NCI-H1105 treated with DMSO at 0.1 percent for 48 hours (cell line): ENCODE measurements around the gene RIMS1.
"Not testable (repeated sequence)": the region's sequence is repeated elsewhere in the genome, so short reads cannot be mapped to it uniquely, and the experiment has no call there.

Source experiments
- DNase-seq: peaks from one replicate; lab custom pipeline; 2025; lab: John Stamatoyannopoulos, UW

RIMS1 gene

DNA sequence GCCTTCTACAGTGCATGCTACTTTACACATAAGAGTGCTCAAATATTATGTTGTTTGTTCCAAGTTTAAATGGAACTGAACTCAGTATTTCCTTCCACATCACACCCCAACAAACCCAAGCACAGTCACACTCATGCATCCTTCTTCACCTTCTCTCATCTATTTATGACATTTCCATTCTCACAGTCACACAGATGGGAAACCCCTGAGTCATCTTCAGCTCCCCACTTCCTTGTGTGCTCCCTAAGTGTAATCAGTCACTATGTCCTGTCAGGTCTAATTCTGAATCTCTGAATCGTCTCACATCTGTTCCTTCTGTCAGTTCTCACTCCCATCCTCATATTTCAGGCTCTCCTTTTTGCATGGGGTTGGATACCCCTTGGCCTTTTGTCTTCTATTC, 96.0 kb downstream of the RIMS1 start:
- no peak for DNase-seq

DNA sequence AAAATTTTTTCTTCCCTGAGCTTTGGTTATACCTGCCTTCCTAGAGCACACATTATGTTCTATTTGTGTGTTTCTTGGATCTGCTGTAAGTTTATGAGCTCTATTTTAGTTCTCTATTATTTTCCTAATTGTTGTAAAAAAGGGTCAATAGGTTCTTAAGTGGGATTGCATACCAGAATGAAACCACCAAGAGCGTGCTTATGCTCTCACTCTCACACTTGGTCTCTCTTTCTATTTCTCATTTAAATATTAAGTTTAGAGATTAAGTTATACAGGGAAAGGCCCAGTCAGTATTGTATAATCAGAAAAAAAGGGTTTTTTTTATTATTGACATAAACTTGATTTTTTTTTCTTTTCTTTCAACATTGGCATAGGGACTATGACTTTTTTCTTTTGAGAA, 96.8 kb downstream of the RIMS1 start:
- no peak for DNase-seq

DNA sequence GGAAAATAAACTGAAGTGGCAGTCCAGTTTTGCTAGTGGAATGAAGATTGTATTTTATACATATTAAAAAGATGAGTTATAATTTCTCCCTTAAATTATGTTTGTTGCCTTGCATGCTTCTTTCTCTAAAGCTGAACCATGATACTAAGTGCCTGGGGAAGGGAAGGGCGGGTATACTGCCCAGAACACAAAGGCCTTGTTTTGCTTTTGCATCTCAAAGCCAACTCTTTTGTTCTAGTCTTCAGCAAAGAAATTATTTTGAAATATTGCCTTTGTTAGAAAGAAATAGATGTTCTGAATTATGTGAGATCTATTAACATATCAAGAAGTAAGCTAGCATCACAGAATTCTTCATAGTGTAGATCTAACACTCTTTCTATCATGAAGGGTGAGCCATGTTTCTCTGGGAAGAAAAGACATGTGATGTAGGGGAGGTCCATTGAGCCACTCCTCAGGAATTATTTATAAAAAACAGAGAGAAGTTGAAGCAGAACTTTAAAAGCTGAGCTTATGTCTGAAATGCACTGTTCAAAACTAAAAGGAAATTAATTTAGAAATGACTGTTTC, 108.4 kb downstream of the RIMS1 start:
- DNase-seq, result no peak

DNA sequence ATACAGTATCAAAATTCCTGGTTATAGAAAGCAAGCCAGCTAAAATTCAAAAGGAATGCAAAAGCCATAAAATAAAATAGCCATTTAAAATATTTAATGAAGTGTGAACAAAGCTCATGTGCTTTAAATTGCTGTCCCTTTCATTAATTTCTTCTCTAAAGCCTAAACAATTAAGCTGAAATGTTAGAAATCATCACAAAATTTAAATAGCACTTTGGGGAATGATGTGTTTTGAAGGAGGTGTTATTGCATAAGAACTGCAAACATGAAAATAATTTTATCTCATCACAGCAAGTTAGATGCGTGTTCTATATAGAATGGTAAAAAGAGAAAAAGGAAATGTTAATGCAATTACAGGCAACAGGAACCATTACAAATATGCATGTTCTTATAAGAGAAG, 111.0 kb downstream of the RIMS1 start:
- DNase-seq, result no peak

DNA sequence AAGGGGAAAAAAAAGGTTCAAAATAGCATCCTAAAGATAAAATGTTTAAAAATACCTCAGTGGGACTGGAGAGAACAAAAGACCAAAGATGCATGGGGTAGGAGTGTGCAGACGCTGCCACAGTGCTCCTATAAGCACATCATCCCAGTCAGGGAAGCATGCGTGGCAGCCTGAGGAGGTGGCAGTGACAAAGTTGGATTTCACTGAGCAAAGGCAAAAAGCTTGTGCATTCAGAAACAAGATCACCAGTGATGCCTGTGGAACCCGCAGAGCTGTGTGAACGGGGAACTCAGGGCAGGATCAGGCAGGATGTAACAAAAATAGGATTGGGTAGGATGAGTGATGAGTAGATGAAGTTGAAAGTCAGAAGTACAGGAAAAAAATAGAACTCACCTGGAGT, 116.1 kb downstream of the RIMS1 start:
- no peak for DNase-seq

DNA sequence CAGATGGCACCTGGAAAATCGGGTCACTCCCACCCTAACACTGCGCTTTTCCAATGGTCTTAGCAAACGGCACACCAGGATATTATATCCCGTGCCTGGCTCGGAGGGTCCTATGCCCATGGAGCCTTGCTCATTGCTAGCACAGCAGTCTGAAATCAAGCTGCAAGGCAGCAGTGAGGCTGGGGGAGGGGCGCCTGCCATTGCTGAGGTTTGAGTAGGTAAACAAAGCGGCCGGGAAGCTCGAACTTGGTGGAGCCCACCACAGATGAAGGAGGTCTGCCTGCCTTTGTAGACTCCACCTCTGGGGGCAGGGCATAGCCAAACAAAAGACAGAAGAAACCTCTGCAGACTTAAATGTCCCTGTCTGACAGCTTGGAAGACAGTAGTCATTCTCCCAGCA, 120.2 kb downstream of the RIMS1 start:
- DNase-seq, result not testable (repeated sequence)

DNA sequence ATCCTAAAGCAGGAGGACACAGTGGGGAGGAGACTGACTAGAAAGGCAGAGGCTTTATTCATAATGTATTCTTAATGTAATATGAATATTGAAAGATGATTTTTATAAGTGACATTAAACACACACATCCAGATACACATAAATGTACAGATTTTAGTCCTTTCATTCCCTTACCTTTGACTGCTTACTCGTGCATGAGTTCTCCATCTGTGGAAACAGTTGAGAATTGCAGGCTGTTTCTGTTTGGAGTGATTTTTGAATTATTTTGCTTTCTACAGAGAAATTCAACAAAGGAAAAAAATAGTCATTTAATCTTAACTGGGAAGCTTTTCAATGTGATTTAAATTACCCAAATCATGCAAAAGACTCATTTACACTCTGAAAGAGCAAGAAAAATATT, 136.5 kb downstream of the RIMS1 start:
- no peak for DNase-seq

DNA sequence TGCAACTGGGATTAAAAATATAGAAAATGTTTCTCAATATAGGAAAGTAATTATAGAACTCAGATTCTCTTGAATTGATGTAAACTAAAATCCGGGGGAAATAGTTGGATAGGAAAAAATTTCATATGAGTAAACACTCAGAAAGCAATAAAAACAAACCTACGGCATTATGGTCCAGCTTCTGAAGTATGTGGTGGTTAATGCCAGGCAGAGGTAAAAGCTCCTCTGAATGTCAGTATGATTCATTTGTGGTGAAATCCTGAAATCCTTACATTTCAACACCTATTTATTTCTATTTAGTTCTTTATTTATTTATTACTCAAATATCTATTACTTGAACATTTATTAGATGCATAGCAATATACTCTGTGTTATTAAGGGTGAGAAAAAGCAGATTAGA, 145.1 kb downstream of the RIMS1 start:
- no peak for DNase-seq

DNA sequence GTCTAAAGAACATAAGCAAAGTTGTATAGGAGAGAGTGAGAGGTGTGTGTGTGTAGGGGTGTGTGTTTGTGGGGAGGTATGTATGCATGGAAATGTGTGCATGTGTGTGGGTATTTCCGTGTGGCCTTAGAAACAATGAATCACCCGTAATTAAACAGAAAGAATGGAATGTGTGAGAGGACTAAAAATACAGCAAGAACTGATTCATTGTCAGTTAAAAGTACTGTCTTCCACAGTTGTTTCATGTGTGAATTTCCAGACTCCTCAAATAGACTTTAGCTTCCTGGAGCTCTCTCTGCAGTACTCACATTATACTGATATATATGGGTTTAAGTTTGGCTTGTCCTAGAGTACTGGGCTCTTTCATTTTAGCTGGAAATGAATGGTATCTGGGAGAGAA, 145.7 kb downstream of the RIMS1 start:
- DNase-seq, result no peak

DNA sequence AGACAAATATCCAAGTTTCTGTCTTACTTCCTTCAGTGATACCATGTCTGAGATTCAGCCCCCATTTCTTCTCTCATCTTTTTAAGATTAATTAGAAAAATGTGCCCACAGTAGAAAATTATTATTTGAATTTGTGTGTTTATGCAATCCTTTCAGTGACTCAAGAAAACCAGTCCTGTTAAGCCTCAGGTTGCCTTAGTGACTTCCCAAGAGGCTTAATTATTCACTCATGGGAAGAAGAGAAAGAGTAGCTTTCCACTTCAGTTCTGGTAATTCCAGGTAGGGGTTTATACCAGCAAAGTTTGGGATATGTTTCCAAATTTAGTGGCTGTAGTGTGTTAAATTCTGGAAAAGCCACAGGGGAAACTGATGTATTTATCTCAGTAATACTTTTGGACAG, 149.1 kb downstream of the RIMS1 start:
- no peak for DNase-seq

DNA sequence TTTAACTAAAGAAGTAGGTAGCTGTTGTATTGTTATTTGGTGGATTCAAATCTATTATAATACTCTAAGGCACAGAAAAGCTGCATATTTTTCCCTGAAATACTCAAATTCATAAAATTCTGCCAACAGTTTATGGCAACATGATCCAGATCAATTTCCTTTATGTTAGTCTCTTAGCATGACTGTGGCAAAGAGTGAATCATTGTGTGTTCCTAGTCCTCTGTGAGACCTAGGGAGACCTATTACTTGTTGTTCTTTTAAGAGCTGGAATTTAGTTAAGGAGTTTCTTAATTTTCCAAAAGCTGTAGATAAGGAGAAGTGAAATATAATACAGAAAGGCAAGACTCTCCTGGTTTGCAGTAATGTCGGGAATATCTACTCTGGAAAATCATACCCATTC, 149.6 kb downstream of the RIMS1 start:
- DNase-seq, result no peak

DNA sequence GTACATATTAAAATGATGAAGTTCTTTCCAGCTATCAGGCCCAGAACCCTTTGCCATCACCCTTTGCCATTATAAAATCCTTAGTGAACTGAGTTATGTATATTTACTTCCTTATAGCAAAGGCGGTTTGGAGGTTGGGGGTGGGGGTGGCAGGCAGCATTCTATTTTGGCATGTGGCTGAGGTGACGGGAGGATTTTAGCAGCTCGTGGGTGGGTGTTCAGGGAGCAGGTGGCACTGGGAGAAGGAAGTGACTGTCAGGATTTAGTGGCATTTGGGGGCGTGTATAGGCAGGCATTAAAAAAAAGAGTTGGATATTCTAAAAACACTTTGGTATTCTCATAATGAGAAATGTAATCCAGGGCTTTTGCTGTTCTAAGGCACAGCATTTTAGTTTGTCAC, 150.7 kb downstream of the RIMS1 start:
- DNase-seq, result no peak

DNA sequence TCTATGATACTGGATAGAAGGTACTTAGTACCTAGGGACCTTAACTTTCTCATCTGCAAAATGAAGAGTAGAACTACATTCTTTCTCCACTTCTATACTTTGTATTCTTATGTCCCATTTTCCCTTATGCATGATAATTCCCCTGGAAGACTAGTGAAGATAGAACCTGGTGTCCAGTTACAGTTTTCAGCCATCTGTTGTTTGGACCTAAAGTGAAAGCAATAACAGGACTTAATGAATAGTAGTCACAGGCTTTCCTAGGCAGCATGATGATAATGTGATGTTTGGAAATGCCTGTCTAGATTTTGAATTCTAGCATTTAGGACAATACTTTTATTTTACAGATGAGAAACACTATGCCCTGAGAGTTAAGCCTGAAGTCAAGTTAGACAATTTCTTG, 153.8 kb downstream of the RIMS1 start:
- DNase-seq, result peak; percentile 35

DNA sequence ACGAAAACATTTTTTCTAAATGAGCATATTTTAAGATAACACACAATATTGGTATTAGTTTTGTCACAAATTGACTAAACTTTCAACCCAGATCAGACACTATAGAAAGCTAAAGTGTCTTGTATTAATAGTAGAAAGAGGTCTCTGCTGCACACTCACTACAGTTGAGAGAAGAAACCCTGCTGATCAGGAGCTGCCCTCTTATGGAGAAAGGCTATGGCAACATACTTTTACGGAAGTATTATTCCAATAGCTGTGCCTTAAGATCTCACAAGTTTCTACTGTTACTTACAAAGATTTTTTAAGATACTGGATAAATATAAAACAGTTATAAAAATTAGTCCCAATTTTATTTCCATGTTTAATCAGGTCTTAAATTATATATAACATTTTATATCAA, 155.7 kb downstream of the RIMS1 start:
- peak; percentile 27 for DNase-seq

DNA sequence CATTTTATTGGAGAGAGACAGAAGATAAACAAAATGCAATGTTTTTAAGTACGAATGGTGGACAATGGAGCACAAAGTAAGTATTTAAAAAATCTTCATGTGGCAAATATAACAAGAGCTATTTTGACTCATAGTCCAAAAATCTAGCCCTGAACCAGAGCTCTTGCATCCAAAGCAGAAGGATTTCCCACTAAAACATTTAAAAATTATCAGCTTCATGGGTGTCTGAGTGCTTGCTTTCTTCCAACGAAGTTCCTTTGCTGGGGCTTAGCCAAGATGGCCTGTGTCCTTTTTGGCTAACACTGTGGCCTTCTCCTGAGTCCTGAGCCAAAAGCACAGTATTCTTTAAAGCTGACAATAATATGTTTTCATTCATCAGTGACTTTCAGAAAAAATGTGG, 161.7 kb downstream of the RIMS1 start:
- DNase-seq, result no peak

DNA sequence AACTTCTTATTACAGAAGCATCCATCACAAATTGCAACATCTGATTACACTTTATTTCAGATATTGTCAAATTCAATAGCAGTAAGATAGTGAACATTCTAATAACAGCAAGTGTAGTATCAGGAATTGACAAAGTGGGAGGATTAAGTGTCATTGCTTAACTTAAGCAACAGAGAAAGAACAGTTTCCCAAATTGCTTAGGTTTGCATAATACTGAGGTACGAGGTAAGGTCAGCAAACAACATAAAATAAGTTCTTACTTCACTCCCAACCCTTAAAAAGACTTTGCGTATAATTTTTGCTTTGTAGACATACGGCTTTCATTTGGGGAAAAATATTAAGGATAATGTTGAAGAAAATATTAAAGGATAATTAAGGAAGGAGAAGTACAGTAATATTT, 163.0 kb downstream of the RIMS1 start:
- DNase-seq, result no peak

DNA sequence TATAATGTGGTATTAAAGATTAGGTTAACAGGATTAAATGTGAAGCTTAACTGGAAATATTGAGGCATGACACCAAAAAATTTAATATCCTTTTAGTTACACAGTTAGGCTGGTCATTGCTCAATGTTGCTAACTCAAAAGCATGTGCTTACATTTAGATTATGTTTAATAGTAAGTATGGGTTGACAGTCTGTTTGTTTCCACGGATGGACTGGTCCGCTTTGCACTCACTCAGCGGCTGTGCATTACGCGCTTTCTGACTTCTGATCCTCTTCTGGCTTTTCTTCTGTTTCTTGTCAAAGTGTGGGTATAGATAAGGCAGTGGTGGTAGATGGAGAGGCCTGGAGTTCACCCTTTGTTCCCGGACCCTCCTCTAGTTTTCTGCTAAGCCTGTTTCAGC, 174.9 kb downstream of the RIMS1 start:
- DNase-seq, result no peak

DNA sequence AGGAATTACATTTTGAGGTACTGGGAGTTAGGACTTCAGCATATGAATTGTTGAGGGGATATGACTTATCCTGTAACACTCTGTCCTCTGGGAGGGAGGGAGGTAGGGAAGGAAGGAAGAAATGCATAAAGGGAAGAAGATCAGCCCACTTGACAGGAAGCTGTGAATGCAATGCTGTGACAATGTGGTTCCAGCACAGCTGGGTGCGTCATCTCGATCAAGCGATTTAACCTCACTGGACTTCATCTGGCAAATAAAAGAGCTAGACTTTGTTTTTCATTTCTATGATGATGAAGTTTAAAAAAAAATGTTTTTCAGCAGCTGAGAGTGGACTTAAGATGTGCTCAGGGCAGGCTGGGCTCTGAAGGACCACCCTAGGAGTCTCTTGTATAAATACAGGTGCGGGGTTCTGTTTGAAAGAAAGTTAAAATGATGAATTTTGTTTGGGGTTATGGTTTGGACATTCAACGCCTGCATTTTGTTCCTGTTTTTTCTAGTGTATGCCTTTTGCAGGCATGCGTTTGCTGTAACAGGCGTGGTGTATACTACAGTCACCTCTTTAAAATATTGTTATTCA, 178.1 kb downstream of the RIMS1 start:
- no peak for DNase-seq

DNA sequence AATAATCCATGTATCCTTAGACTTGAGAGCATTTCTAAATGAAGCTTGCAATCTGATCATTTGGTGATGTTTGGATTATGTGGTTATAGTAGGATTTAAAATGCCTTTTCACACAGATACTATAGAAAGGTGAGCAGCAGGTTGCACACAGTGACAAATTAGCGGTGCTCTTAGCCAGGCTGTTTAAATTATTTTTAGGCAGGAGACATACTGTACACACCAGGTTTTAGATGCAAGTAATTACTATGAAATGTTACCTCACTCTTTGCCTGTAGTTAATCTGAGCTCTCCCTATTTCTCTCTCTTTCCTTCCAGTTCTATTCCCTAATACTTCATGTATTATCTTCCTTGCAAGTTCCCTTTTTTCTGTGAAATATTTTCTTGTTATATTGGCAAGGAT, 191.7 kb downstream of the RIMS1 start:
- no peak for DNase-seq

DNA sequence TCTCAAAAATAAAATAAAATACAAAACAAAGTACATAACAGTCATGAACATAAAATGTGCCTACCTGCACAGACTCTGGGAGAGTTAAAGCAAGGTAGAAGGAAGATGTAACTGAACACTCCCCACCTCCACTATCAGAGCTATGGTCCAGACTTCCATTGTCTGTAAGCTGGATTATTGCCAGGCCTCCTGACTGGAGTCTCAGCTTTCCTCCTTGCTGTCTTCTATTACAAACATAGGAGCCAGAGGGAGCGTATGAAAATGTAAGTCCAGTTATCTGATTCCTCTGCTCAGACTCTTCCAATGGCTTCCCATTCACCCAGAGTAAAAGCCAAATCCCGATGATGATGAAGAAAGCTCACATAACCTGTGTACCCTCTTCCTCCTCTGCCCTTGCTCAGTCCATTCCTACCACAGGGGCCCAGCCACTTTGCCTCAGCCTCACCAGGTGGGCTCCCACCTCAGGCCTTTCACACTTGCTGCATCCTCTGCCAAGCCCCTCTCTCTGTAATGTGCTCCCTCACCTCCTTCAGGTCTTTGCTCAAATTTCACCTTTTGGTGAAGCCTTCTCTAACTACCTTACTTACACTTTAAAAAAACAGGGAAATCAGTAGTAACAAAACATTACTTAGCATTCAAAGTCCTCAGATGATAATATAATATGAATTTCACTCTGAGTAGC, 194.1 kb downstream of the RIMS1 start:
- DNase-seq, result peak; percentile 14

DNA sequence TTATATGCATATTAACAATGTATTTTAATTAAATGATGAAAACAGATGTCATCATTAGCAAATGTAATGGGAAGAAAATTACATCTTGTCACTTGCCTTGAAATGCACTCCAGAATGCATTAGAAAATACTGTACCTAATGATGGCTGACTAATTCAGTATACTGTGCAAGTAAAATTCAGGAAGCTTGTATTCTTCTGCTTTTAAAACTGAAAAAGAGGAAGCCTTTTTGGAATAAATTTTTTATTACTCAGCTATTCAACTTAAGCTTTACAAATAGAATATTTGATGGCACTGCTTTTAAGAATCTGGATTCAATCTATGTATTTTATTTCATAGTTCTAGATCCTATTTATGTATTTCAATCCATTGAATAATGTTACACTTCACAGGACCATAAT, 195.5 kb downstream of the RIMS1 start:
- no peak for DNase-seq

DNA sequence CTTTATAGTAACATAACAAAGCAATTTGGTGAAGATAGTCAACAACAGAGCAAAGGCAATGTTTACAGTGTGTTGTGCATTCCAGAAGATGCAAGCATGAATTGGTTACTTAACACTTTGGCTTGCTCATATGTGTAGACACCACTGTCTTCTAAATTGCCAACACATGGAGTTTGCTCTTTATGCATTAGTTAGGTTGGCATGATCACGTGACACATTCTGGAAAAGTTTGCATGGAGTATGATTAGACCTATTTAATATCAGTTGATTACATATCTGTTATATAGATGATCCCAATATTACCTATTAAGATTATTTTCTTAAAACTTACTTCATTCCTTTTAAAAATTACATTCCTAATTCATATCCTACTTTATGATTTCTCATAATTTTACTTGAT, 197.6 kb downstream of the RIMS1 start:
- no peak for DNase-seq

DNA sequence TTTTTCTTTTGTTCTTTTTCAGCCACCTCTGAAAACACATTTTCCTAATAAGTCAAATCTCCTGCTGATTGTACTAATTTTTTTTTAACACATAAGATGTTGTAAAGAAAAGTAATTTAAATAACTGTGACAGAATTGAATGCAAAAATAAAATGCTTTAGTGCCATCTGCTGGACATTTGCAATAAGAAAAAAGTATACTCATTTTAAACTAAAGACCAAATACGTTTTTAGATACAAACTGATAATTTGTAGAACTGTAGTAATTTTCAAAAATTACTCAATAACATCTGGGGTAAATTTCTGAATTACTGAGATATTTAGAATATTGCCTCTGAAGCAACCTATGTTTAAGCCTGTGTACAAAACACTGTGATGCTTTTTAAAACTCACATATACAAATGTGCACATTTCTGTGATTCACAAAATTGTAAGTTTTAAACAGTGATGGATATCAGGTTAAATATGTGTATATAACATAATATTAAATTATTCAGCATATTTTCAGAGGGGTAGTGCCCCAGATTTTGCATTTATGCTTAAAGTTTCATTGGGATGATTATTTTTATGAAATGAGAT, 198.7 kb downstream of the RIMS1 start:
- peak; percentile 38 for DNase-seq

DNA sequence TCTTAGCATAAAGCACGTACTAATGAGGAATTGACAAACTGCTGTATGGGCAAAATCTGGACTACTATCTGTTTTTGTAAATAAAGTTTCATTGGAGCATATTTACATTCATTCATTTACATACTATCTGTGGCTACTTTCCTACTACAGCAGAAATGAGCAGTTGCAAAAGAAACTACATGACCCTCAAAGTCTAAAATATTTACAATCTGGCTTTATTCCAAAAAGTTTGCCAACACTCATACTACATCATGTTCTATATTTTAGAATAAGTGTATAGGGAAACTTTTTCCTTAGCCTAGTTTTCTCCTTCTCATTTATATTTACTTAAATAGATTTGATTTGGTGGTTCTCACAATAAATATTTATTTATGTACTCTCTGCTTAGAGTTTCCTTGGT, 208.2 kb downstream of the RIMS1 start:
- DNase-seq, result no peak
